Upper lobe of right lung (tissue), 1 donor: Measurements from ENCODE around the gene POU2F3. TPM values are rescaled to one million over a fixed set of nuclear protein-coding genes. Genes with fewer than 3 reads are reported as not detected.
A peak's percentile ranks its signal among the peaks of the same experiment; 100 is the strongest.

ENCODE experiments used
- ATAC-seq: fragments of 200-7000 bp; cut with Tn5 transposase; one replicate; pipeline ENCODE4 v1.9.1; 2020; ENCODE audit warnings: mild to moderate bottlenecking, moderate library complexity
- DNase-seq: peaks from one replicate; pipeline ENCODE4 v3.0.0-alpha.2; 2020
- H3K27ac ChIP-seq: fragments of 200-600 bp; one replicate; pipeline ENCODE4 v1.8.0; 2022
- H3K27me3 ChIP-seq: fragments of 200-600 bp; one replicate; pipeline ENCODE4 v1.8.0; 2022; ENCODE audit warnings: mild to moderate bottlenecking
- H3K36me3 ChIP-seq: fragments of 200-600 bp; one replicate; pipeline ENCODE4 v1.8.0; 2022
- H3K4me1 ChIP-seq: fragments of 200-600 bp; one replicate; pipeline ENCODE4 v1.8.0; 2022
- H3K4me3 ChIP-seq: fragments of 200-600 bp; one replicate; pipeline ENCODE4 v1.8.0; 2022; ENCODE audit warnings: mild to moderate bottlenecking
- H3K9me3 ChIP-seq: fragments of 200-600 bp; one replicate; pipeline ENCODE4 v1.8.0; 2022
- intact Hi-C: fragments of 100-400 bp; cut with DNase I; formaldehyde crosslinking; loops from one replicate; pipeline ENCODE4 v1.11.0; 2022
- total RNA-seq: library from RNA; stranded (reverse); fragmentation: NEBNext Ultra II Directional; extraction: Animal tissue kit (Norgen Biotek cat#: 25700); gene quantifications from one replicate; pipeline ENCODE4 v1.2.1, GENCODE V29; 2021
- TF ChIP-seq, protein P1 (sequence below): fragments of 200-600 bp; IDR thresholded peaks from one replicate; pipeline ENCODE4 v1.8.0; 2022; ENCODE audit warnings: antibody characterized with exemption
- donor health status: DM: no; HTN: yes; CAD: no; lungs with severe emphysema.

POU2F3 gene
- total RNA-seq, 1 donor from 2014 or later: 3.0 TPM

DNA sequence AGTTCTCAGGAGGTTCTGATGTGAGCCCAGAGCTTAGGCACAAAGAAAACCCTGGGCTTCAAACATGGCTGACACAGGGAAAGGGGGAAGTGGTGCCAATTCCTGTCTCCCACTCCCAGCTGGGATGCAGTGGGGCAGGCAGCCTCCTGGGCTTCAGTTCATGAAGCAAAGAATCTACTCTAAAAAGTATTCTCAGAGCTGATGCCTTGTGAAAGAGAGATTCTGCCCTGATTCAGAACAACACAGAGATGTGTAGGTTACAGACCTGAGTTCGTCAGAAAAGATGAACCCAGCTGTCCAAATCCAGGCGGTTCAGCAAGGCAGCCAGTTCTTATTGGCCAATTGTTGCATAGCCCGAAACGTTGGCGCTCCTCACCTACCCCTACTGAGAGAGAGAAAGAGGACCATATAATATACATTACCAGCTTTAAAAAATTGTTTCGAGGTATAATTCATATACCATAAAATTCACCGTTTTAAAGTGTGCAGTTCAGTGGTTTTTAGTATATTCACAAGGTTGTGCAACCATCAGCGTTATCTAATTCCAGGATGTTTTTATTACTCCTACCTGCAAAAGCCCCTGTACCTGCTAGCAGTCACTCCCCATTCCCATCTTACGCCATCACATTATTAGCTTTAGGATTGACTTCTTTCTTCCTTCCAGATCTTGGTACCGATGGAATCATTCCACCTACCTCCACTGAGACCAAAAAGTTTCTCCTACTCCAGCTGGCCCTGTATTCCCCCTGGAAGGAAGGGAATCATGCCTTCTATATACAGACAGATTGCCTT, 77.9 kb downstream of the POU2F3 start:
- Histone ChIP-seq H3K36me3 (no peaks in the 10 kb centered on the region), H3K4me3 (no peak overlapping the region), H3K9me3 (no peaks in the 10 kb centered on the region), H3K4me1 (peaks cover 17% of the 10 kb centered on the region), H3K27me3 (no peaks in the 10 kb centered on the region), H3K27ac (peak overlapping the region; percentile 42)
- TF ChIP-seq, protein P1, sequence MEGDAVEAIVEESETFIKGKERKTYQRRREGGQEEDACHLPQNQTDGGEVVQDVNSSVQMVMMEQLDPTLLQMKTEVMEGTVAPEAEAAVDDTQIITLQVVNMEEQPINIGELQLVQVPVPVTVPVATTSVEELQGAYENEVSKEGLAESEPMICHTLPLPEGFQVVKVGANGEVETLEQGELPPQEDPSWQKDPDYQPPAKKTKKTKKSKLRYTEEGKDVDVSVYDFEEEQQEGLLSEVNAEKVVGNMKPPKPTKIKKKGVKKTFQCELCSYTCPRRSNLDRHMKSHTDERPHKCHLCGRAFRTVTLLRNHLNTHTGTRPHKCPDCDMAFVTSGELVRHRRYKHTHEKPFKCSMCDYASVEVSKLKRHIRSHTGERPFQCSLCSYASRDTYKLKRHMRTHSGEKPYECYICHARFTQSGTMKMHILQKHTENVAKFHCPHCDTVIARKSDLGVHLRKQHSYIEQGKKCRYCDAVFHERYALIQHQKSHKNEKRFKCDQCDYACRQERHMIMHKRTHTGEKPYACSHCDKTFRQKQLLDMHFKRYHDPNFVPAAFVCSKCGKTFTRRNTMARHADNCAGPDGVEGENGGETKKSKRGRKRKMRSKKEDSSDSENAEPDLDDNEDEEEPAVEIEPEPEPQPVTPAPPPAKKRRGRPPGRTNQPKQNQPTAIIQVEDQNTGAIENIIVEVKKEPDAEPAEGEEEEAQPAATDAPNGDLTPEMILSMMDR: no peak
- intact Hi-C loops: no loop called here
- ATAC-seq: no peak
- no peak for DNase-seq

DNA sequence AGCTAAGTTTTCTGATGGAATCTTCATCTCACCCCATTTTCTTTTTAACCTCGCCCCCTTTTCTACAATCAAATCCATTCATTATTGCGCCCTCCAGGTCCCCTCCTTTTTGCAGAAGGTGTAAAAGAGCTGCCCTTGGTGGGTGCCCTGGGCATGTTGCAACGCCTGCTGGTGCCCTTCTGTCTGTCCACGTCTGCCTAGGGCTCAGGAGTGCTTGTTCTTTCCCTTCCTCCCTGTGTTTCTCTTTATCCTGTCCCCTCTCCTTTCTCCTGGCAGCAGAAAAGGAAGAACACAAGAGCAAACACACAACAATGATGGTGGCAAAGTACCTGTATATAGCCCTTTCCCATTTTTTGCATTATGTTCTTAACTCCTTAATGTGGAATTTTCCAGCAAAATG, 79.0 kb downstream of the POU2F3 start:
- H3K27ac ChIP-seq: no peak overlapping the region
- TF ChIP-seq, protein P1: no peak
- H3K4me3 ChIP-seq: no peak overlapping the region
- H3K4me1 ChIP-seq: peaks cover 17% of the 10 kb centered on the region
- ATAC-seq (no peak), DNase-seq (no peak)
- no peaks in the 10 kb centered on the region for H3K9me3 ChIP-seq
- H3K36me3 ChIP-seq: no peaks in the 10 kb centered on the region
- H3K27me3 ChIP-seq: no peaks in the 10 kb centered on the region
- intact Hi-C loops: no loop called here

DNA sequence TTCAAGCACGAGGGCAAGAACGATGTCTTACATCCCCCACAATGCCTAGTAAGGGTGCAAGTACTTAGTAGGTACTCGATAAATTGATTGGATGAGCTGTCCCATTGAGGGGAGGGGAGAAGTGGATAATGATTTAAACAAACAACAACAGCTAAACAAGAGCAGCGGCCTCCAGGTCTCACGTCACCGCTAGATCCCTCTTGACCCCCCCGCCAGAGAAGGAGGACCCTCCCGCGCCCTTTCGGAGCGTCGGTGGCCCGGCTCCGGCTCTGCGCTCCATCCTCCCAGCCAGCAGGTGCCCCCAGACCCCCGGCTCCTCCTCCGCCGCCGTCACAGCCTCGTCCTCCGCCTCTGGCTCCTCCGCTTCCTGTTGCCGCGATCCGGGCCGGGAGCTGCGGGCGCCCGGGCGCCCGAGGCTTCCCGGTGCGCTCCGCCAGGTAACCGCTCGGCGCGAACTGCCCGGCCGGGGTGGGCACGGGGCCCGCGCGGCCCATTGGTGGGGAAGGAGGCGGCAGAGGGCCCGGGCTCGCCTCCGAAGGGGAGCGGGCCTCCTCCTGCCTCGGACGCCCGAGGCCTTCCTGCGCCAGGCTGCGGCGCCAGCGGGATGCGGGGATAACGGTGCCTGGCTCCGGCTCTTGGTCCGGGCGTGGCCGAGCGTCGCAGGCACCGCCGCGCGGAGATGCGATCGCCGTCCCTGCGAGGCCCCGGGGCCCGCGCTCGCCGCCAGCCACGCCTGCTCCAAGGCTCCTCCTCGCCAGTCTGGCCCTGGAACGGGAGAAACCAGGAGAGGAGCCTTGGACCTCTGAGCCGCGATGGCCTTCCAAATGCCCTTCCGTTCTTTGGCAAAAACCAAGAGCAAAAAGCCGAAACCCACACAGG, 85.2 kb downstream of the POU2F3 start, which contains the start of gene TLCD5:
Gene TLCD5 (plus strand): TSS at position 368 of the 879 bp plus-strand sequence. CDS start 2,143 bp downstream, outside the sequence.
- TF ChIP-seq, protein P1: peak; percentile 19
- peak; percentile 84 for DNase-seq
- Histone ChIP-seq H3K27me3 (no peaks in the 10 kb centered on the region), H3K27ac (peak within 1 kb of the TSS; percentile 86), H3K4me1 (peaks cover 13% of the 10 kb centered on the region), H3K36me3 (peaks cover 2% of the 10 kb centered on the region), H3K4me3 (peak within 1 kb of the TSS; percentile 72), H3K9me3 (no peaks in the 10 kb centered on the region)
- peak; percentile 90 for ATAC-seq
- intact Hi-C loops: no loop called here

DNA sequence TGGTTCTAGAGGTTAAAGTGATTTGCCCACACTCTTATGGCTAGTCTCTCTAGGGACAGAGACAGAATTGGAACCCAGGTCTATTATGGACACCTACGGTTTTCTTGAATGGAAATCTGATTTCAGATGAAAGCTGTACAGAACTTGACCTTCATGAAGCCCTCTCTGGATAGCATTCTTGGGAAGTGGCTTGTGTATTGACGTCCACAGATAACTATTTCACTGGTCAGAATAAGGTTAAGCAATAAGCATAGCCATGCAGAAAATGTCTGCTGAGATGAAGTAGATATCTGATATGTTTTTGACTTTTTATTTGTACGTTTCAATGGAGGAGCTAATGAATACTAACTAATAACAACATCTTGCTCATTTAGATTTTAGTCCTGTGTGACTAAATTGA, 86.3 kb downstream of the POU2F3 start:
- peak overlapping the region; percentile 72 for H3K4me3 ChIP-seq
- H3K27ac ChIP-seq: peak overlapping the region; percentile 86
- intact Hi-C loops: no loop called here
- peaks cover 5% of the 10 kb centered on the region for H3K36me3 ChIP-seq
- DNase-seq (no peak), ATAC-seq (no peak)
- peaks cover 13% of the 10 kb centered on the region for H3K4me1 ChIP-seq
- TF ChIP-seq, protein P1: no peak
- no peaks in the 10 kb centered on the region for H3K27me3 ChIP-seq
- H3K9me3 ChIP-seq: no peaks in the 10 kb centered on the region

DNA sequence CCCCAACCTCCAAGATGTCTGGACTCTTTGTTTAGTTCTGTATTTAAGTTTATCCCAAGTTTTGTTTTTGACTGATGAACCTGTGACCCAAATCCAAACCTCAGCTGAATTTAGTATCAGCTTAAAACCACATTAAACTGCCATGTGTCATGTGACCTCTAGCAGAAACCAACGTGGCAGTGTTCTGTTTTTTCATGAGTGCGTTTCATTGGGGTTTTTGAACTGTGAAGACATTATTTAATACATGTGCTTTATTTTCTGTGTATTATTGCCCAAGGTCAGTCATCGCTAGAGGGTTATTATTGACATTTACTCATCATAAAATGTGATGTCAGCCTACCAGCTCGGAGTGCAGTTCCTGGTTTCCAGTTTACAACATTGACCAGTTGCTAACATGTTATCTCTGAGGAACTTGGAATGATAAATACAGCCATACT, 86.9 kb downstream of the POU2F3 start:
- H3K27ac ChIP-seq: no peak overlapping the region
- no peak for DNase-seq
- H3K4me3 ChIP-seq: no peak overlapping the region
- no peaks in the 10 kb centered on the region for H3K27me3 ChIP-seq
- peaks cover 5% of the 10 kb centered on the region for H3K36me3 ChIP-seq
- TF ChIP-seq, protein P1: no peak
- H3K4me1 ChIP-seq: peaks cover 17% of the 10 kb centered on the region
- H3K9me3 ChIP-seq: no peaks in the 10 kb centered on the region
- ATAC-seq: no peak
- intact Hi-C loops: no loop called here
